Upper lobe of left lung (tissue), 4 donors: Measurements from ENCODE around the gene SNX1.

Experiments used
- CTCF ChIP-seq, 6 experiments: fragments of 450-650 bp in 4 of 6; fragments of 200-600 bp in 2 of 6; sonication (generic) in 2 of 6; IDR thresholded peaks; one replicate each; pipeline ENCODE4 v1.5.1; 2016 to 2019; ENCODE audit warnings: antibody characterized with exemption in 6 of 6
- EP300 ChIP-seq, 4 donors: sonication (generic); formaldehyde crosslinking; IDR thresholded peaks; one replicate each; pipeline ENCODE4 v1.5.1; 2017; ENCODE audit warnings: antibody characterized with exemption in 4 of 4, control low read depth in 2 of 4
- POLR2A ChIP-seq, 4 donors: fragments of 450-650 bp; IDR thresholded peaks; one replicate each; pipeline ENCODE4 v1.5.1; 2016 to 2017; ENCODE audit warnings: antibody characterized with exemption in 4 of 4, mild to moderate bottlenecking in 2 of 4

DNA sequence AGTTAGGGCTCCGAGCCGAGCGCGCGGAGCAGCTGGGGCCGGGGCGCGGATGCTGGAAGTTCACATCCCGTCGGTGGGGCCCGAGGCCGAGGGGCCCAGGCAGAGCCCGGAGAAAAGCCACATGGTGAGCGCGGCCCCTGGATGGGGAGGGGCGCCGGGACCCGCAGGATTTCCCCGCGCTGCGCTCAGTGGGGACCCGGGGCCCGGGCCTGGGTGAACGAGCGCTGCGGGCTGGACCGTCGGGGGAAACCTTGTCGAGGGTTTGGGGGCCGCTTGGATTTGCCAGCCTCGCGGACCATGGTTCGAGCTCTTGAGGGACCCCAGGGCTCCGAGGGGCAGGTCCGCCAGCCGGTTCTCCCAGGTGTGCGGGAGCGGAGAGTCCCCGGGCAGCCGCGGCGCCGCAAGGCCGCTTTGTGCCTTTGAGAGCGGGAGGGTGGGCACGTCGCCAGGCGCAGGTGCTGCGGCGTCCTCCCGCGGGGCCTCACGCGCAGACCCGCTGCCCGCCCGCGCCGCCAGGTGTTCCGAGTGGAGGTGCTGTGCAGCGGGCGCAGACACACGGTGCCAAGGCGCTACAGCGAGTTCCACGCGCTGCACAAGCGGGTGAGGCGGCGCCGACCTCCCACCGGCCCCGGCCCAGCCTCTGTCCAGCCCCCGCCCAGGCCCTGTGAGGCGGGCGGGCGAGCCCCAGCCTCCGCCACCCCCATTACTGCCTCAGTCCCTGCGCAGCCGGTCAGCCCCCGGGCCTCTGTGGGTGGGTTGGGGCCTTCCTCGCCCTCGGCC is 56.1 kb downstream of the SNX1 start, which contains the start of gene SNX22:
- no peak for TF ChIP-seq POLR2A (IDR thresholded peaks at IDR 0.05)
- no peak for TF ChIP-seq EP300 (IDR thresholded peaks at IDR 0.05)
- TF ChIP-seq CTCF (IDR thresholded peaks at IDR 0.05) = no peak
